Adrenal gland (tissue), 12 donors: ENCODE data around the gene DUSP18. TPM values are rescaled to one million over a fixed set of nuclear protein-coding genes. Genes with fewer than 3 reads are reported as not detected.

Experiments used
- DNase-seq, 7 donors: peaks; one replicate each; pipeline ENCODE4 v3.0.0-alpha.2; 2019 to 2020
- H3K27ac ChIP-seq, 5 donors: fragments of 200-600 bp; sonication (generic) in 4 of 5; 1 replicate in 3 of 5; 2 replicates in 2 of 5; pipeline versions ENCODE4 v1.5.1 to v1.8.0; 2016 to 2020; ENCODE audit warnings: mild to moderate bottlenecking in 1 of 5
- H3K27me3 ChIP-seq: fragments of 200-600 bp; 2 replicates; pipeline ENCODE4 v1.8.0; 2021
- H3K36me3 ChIP-seq, 2 donors: fragments of 200-600 bp; replicated peaks in 1 of 2; 1 replicate in 1 of 2; 2 replicates in 1 of 2; pipeline versions ENCODE4 v1.5.1 to v1.8.0; 2018 to 2022
- H3K4me1 ChIP-seq, 2 donors: fragments of 200-600 bp; replicated peaks in 1 of 2; 1 replicate in 1 of 2; 2 replicates in 1 of 2; pipeline versions ENCODE4 v1.5.1 to v1.8.0; 2018 to 2021
- H3K4me3 ChIP-seq, 4 donors: fragments of 200-600 bp; sonication (generic) in 3 of 4; one replicate each; pipeline ENCODE4 v1.5.1; 2016 to 2018
- H3K9me3 ChIP-seq, 3 donors: fragments of 200-600 bp; sonication (generic) in 1 of 3; replicated peaks in 1 of 3; 1 replicate in 2 of 3; 2 replicates in 1 of 3; pipeline versions ENCODE4 v1.5.1 to v1.8.0; 2016 to 2021
- POLR2A ChIP-seq, 2 donors: fragments of 450-650 bp; IDR thresholded peaks; one replicate each; pipeline ENCODE4 v1.6.1; 2017; ENCODE audit warnings: antibody characterized with exemption in 2 of 2, mild to moderate bottlenecking in 2 of 2, moderate library complexity in 1 of 2
- WGBS, 4 donors: extraction: QIAGEN DNeasy Blood & Tissue Kit in 2 of 4; methylation state at CpG; one replicate each; pipeline versions ENCODE4 v1.1.5 to v1.1.7; 2013 to 2017; 5-methylcytosine and 5-hydroxymethylcytosine counted together
- intact Hi-C, 2 donors: fragments of 100-400 bp; cut with DNase I; formaldehyde crosslinking; loops; one replicate each; pipeline versions ENCODE4 v1.14.1 to v1.15.0; 2022 to 2023
- polyA plus RNA-seq, 3 donors: library from polyadenylated mRNA; stranded (reverse); fragments of 200-250 nt in 2 of 3; fragments of 350-450 nt in 1 of 3; fragmentation: Illumina TruSeq in 1 of 3; extraction: RNeasy Lipid Tissue Mini Kit (QIAGEN cat#74804) in 1 of 3; gene quantifications; one replicate each; pipeline ENCODE4 v1.2.3, GENCODE V29; 2013 to 2014
- total RNA-seq, 9 donors: library from RNA; depleted of rRNA in 4 of 9; stranded (reverse); fragments of >200 nt in 4 of 9; fragments of 120-200 nt in 1 of 9; fragmentation: NEBNext Ultra II Directional in 1 of 9; extraction: Animal tissue kit (Norgen Biotek cat#: 25700) in 1 of 9; gene quantifications; one replicate each; pipeline versions ENCODE4 v1.1.0 to v1.2.4, GENCODE V29; 2013 to 2023
- TF ChIP-seq, protein P1 (sequence below), 6 experiments: fragments of 450-650 bp in 4 of 6; fragments of 200-600 bp in 2 of 6; sonication (generic) in 1 of 6; IDR thresholded peaks; 1 replicate in 5 of 6; 2 replicates in 1 of 6; pipeline versions ENCODE4 v1.5.1 to v1.8.0; 2016 to 2021; ENCODE audit warnings: antibody characterized with exemption in 6 of 6, mild to moderate bottlenecking in 2 of 6, moderate library complexity in 1 of 6
- donor health status: healthy with polysubstance abuse.
- donor health status: Bipolar disorder and iron deficiency.
- donor health status: DM: yes; HTN: yes; CAD: no.
- donor health status: DM: no; HTN: no; CAD: no.
- donor health status: DM: no; HTN: no; CAD: no.
- donor health status: DM: yes; HTN: yes; CAD: no.

Gene DUSP18
- total and polyA plus RNA-seq, 12 donors: 1.4 to 8.9 (median 5.4) TPM

GRCh38 chr22:30668386-30668710, 673 bp upstream of the DUSP18 start:
- Histone ChIP-seq H3K27ac (peak overlapping the region in 2 of 5 donors; percentile 28 to 45), H3K9me3 (no peaks in the 10 kb centered on the region), H3K27me3 (no peaks in the 10 kb centered on the region), H3K4me3 (peak overlapping the region; percentile 27 to 69 (median 37)), H3K4me1 (peaks cover 0 to 4% of the 10 kb centered on the region in 2 donors), H3K36me3 (peaks cover 0 to 8% of the 10 kb centered on the region in 2 donors)
- intact Hi-C loops: no loop called here
- WGBS, 4 donors: 32 to 44% (median 38%) methylated on average over 8 to 10 of the region's 10 CpGs
- no peak for TF ChIP-seq POLR2A (IDR thresholded peaks at IDR 0.05)
- TF ChIP-seq, protein P1, sequence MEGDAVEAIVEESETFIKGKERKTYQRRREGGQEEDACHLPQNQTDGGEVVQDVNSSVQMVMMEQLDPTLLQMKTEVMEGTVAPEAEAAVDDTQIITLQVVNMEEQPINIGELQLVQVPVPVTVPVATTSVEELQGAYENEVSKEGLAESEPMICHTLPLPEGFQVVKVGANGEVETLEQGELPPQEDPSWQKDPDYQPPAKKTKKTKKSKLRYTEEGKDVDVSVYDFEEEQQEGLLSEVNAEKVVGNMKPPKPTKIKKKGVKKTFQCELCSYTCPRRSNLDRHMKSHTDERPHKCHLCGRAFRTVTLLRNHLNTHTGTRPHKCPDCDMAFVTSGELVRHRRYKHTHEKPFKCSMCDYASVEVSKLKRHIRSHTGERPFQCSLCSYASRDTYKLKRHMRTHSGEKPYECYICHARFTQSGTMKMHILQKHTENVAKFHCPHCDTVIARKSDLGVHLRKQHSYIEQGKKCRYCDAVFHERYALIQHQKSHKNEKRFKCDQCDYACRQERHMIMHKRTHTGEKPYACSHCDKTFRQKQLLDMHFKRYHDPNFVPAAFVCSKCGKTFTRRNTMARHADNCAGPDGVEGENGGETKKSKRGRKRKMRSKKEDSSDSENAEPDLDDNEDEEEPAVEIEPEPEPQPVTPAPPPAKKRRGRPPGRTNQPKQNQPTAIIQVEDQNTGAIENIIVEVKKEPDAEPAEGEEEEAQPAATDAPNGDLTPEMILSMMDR (IDR thresholded peaks at IDR 0.05): no peak
- peak in 1 of 7 donors; percentile 22 for DNase-seq

GRCh38 chr22:30667107-30667493, 575 bp downstream of the DUSP18 start:
- no peak for DNase-seq
- Histone ChIP-seq H3K36me3 (peaks cover 0 to 20% of the 10 kb centered on the region in 2 donors), H3K4me3 (peak overlapping the region; percentile 27 to 69 (median 37)), H3K4me1 (peaks cover 0 to 4% of the 10 kb centered on the region in 2 donors), H3K27ac (peak overlapping the region in 1 of 5 donors; percentile 4), H3K9me3 (no peaks in the 10 kb centered on the region), H3K27me3 (no peaks in the 10 kb centered on the region)
- intact Hi-C loops: no loop called here
- TF ChIP-seq POLR2A (IDR thresholded peaks at IDR 0.05): no peak
- TF ChIP-seq, protein P1 (IDR thresholded peaks at IDR 0.05): no peak
- WGBS, 4 donors: 3 to 6% (median 3%) methylated on average over 16 to 18 of the region's 18 CpGs

GRCh38 chr22:30665786-30666185, 1.9 kb downstream of the DUSP18 start:
- peaks cover 0 to 25% of the 10 kb centered on the region in 2 donors for H3K36me3 ChIP-seq
- intact Hi-C loops: no loop called here
- WGBS, 4 donors: 91 to 97% (median 95%) methylated on average over 4 of the region's 4 CpGs

DNA sequence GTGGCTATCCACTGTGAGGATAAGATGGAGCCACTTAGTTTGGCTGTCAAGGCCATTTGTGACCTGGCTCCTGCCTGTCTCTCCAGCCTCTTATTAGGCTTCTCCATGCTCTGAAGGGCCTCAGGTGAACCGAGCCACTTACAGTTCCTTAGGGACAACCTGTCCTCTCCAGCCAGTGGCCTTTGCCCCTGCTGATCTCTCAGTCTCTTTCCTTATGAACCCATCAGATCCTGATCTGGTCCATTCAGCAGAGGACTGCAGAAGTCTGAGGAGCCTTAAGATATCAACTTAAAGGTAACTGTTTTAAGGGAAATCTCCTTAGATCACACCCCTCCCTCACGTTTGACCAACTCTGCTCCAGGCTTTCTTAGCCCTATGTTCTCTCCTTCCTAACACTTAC, 2.4 kb downstream of the DUSP18 start:
- TF ChIP-seq, protein P1 (IDR thresholded peaks at IDR 0.05): no peak
- TF ChIP-seq POLR2A (IDR thresholded peaks at IDR 0.05): no peak
- H3K27ac ChIP-seq: no peak overlapping the region
- H3K4me3 ChIP-seq: no peak overlapping the region
- H3K27me3 ChIP-seq: no peaks in the 10 kb centered on the region
- WGBS, 4 donors: 80 to 91% (median 84%) methylated on average over 2 of the region's 2 CpGs
- peaks cover 0 to 4% of the 10 kb centered on the region in 2 donors for H3K4me1 ChIP-seq
- H3K9me3 ChIP-seq: no peaks in the 10 kb centered on the region
- no peak for DNase-seq
- peaks cover 0 to 25% of the 10 kb centered on the region in 2 donors for H3K36me3 ChIP-seq
- intact Hi-C loops: no loop called here

More at GRCh38 chr22:30665786-30666185, 1.9 kb downstream of the DUSP18 start:
- Histone ChIP-seq H3K27me3 (no peaks in the 10 kb centered on the region), H3K4me1 (peaks cover 0 to 4% of the 10 kb centered on the region in 2 donors), H3K9me3 (no peaks in the 10 kb centered on the region), H3K27ac (no peak overlapping the region), H3K4me3 (no peak overlapping the region)
- no peak for DNase-seq
- TF ChIP-seq, protein P1 (IDR thresholded peaks at IDR 0.05): no peak
- TF ChIP-seq POLR2A (IDR thresholded peaks at IDR 0.05): no peak
